H1 (cell line): ENCODE measurements around the gene OR52N5. TPM values are rescaled to one million over a fixed set of nuclear protein-coding genes. Genes with fewer than 3 reads are reported as not detected.

Source experiments
- CTCF ChIA-PET: fragments of 300-600 bp; sonication (Branson Sonifier 250); formaldehyde crosslinking; loops from one replicate; lab custom pipeline; 2021; ENCODE audit not compliant: partially characterized antibody; lab: Charles Lee
- POLR2A ChIA-PET: fragments of 300-600 bp; sonication (Branson Sonifier 250); formaldehyde crosslinking; loops from one replicate; lab custom pipeline; 2021; ENCODE audit warnings: inconsistent platforms; ENCODE audit not compliant: partially characterized antibody; lab: Charles Lee
- DNase-seq, 2 experiments: peaks; one replicate each; pipeline versions ENCODE4 v3.0.0 to v3.0.0-alpha.2; 2010 to 2022; ENCODE audit warnings: low spot score in 2 of 2, low read depth in 1 of 2, mixed read lengths in 1 of 2
- FAIRE-seq: peaks from 2 replicates; lab custom pipeline; 2011; peaks lifted over from hg19 to GRCh38; lab: Jason Lieb, UNC
- H2AFZ ChIP-seq: 2 replicates; pipeline ENCODE4 v1.8.1; 2012; ENCODE audit warnings: low read length, inconsistent platforms
- H2AK5ac ChIP-seq: 2 replicates; pipeline ENCODE4 v1.6.1; 2013; ENCODE audit warnings: low read depth, low read length
- H2BK120ac ChIP-seq: replicated peaks from 2 replicates; pipeline ENCODE3; 2013; ENCODE audit warnings: low read depth, low read length, inconsistent platforms
- H2BK12ac ChIP-seq: 2 replicates; pipeline ENCODE4 v1.6.1; 2013; ENCODE audit warnings: low read depth, low read length
- H2BK15ac ChIP-seq: 2 replicates; pipeline ENCODE4 v1.6.1; 2013; ENCODE audit warnings: low read length
- H2BK20ac ChIP-seq: 2 replicates; pipeline ENCODE4 v1.6.1; 2013; ENCODE audit warnings: low read length
- H2BK5ac ChIP-seq: 2 replicates; pipeline ENCODE4 v1.6.1; 2013; ENCODE audit warnings: low read depth, low read length
- H3K14ac ChIP-seq: 2 replicates; pipeline ENCODE4 v1.6.1; 2013; ENCODE audit warnings: inconsistent platforms; ENCODE audit not compliant: insufficient read length
- H3K18ac ChIP-seq: 2 replicates; pipeline ENCODE4 v1.6.1; 2013; ENCODE audit warnings: low read length; ENCODE audit errors: extremely low read depth
- H3K23ac ChIP-seq: 2 replicates; pipeline ENCODE4 v1.6.1; 2013; ENCODE audit warnings: inconsistent platforms; ENCODE audit not compliant: insufficient read length
- H3K23me2 ChIP-seq: 2 replicates; pipeline ENCODE4 v1.6.1; 2013; ENCODE audit warnings: low read depth, low read length
- H3K27ac ChIP-seq: 2 replicates; pipeline ENCODE4 v1.6.1; 2011; ENCODE audit warnings: low read depth, low read length, inconsistent platforms
- H3K27me3 ChIP-seq, 4 experiments: replicated peaks in 1 of 4; 1 replicate in 1 of 4; 2 replicates in 3 of 4; pipeline versions ENCODE4 v1.6.1 to v1.8.1; 2011 to 2013; ENCODE audit warnings: low read length in 3 of 4, mild to moderate bottlenecking in 3 of 4, inconsistent platforms in 2 of 4, mixed read lengths in 2 of 4, moderate library complexity in 1 of 4; ENCODE audit not compliant: control insufficient read depth in 3 of 4, insufficient read depth in 3 of 4; ENCODE audit errors: extremely low read depth in 1 of 4
- H3K36me3 ChIP-seq, 4 experiments: 2 replicates each; pipeline versions ENCODE4 v1.6.1 to v1.8.1; 2011 to 2013; ENCODE audit warnings: mild to moderate bottlenecking in 4 of 4, low read length in 3 of 4, moderate library complexity in 2 of 4, control low read depth in 1 of 4, inconsistent platforms in 1 of 4; ENCODE audit not compliant: insufficient read depth in 4 of 4, control insufficient read depth in 2 of 4
- H3K4ac ChIP-seq: replicated peaks from 2 replicates; pipeline ENCODE3; 2013; ENCODE audit warnings: low read length, low read depth, mixed read lengths, inconsistent platforms; ENCODE audit not compliant: insufficient read length
- H3K4me1 ChIP-seq, 4 experiments: replicated peaks in 1 of 4; 1 replicate in 1 of 4; 2 replicates in 3 of 4; pipeline versions ENCODE4 v1.6.1 to v1.8.1; 2011 to 2013; ENCODE audit warnings: low read length in 3 of 4, inconsistent platforms in 2 of 4, mixed read lengths in 1 of 4; ENCODE audit not compliant: insufficient read depth in 4 of 4, control insufficient read depth in 3 of 4
- H3K4me2 ChIP-seq, 2 experiments: 2 replicates each; pipeline versions ENCODE4 v1.6.1 to v1.8.1; 2011 to 2013; ENCODE audit warnings: low read depth in 2 of 2, low read length in 2 of 2, control low read depth in 1 of 2, inconsistent platforms in 1 of 2, mild to moderate bottlenecking in 1 of 2; ENCODE audit not compliant: insufficient read depth in 1 of 2
- H3K4me3 ChIP-seq, 4 experiments: fragments of 200-600, 300-600 bp in 1 of 4; sonication (generic), shearing (Covaris generic), sonication (Bioruptor Twin) in 1 of 4; 2 replicates each; pipeline versions ENCODE4 v1.5.1 to v1.8.1; 2011 to 2016; ENCODE audit warnings: low read length in 4 of 4, low read depth in 3 of 4, control low read depth in 2 of 4, inconsistent platforms in 2 of 4, mild to moderate bottlenecking in 2 of 4, mixed read lengths in 1 of 4, moderate library complexity in 1 of 4; ENCODE audit not compliant: insufficient read depth in 2 of 4; ENCODE audit errors: extremely low read depth in 1 of 4
- H3K56ac ChIP-seq: replicated peaks from 2 replicates; pipeline ENCODE3; 2013; ENCODE audit warnings: low read depth, mild to moderate bottlenecking, mixed read lengths, low read length, inconsistent platforms; ENCODE audit not compliant: insufficient read length
- H3K79me1 ChIP-seq: 2 replicates; pipeline ENCODE4 v1.6.1; 2013; ENCODE audit warnings: low read depth, low read length, control low read depth
- H3K79me2 ChIP-seq, 2 experiments: 2 replicates each; pipeline versions ENCODE4 v1.6.1 to v1.8.1; 2012 to 2013; ENCODE audit warnings: low read length in 2 of 2, mild to moderate bottlenecking in 2 of 2, inconsistent platforms in 1 of 2; ENCODE audit not compliant: insufficient read depth in 2 of 2, control insufficient read depth in 1 of 2
- H3K9ac ChIP-seq, 4 experiments: replicated peaks in 1 of 4; 1 replicate in 1 of 4; 2 replicates in 3 of 4; pipeline versions ENCODE4 v1.6.1 to v1.8.1; 2011 to 2013; ENCODE audit warnings: low read depth in 3 of 4, low read length in 3 of 4, control low read depth in 2 of 4, mild to moderate bottlenecking in 2 of 4, moderate library complexity in 2 of 4, inconsistent platforms in 1 of 4; ENCODE audit errors: extremely low read depth in 1 of 4
- H3K9me3 ChIP-seq, 2 experiments: 2 replicates each; pipeline versions ENCODE4 v1.6.1 to v1.8.1; 2012 to 2013; ENCODE audit warnings: mild to moderate bottlenecking in 2 of 2, moderate library complexity in 2 of 2, control low read depth in 1 of 2, inconsistent platforms in 1 of 2, low read depth in 1 of 2, low read length in 1 of 2, mixed read lengths in 1 of 2; ENCODE audit not compliant: insufficient read depth in 2 of 2
- H4K20me1 ChIP-seq, 2 experiments: replicated peaks in 1 of 2; 2 replicates each; pipeline versions ENCODE3 to v1.8.1; 2011 to 2013; ENCODE audit warnings: inconsistent platforms in 2 of 2, low read length in 2 of 2, mild to moderate bottlenecking in 1 of 2; ENCODE audit not compliant: insufficient read depth in 2 of 2, control insufficient read depth in 1 of 2
- H4K5ac ChIP-seq: 2 replicates; pipeline ENCODE4 v1.6.1; 2013; ENCODE audit warnings: low read length, low read depth, mixed read lengths, inconsistent platforms; ENCODE audit not compliant: insufficient read length
- H4K8ac ChIP-seq: 2 replicates; pipeline ENCODE4 v1.8.0; 2013; ENCODE audit warnings: mild to moderate bottlenecking, moderate library complexity, low read length, inconsistent platforms; ENCODE audit not compliant: insufficient read depth; ENCODE audit errors: extremely low read depth
- H4K91ac ChIP-seq: replicated peaks from 2 replicates; pipeline ENCODE3; 2013; ENCODE audit warnings: low read length, mixed read lengths, inconsistent platforms; ENCODE audit not compliant: insufficient read length
- BACH1 ChIP-seq: IDR thresholded peaks from 2 replicates; pipeline ENCODE4 v1.6.1; 2012; ENCODE audit warnings: low read length, improper control_type of control experiment
- BRCA1 ChIP-seq: IDR thresholded peaks from 2 replicates; pipeline ENCODE4 v1.6.1; 2012; ENCODE audit warnings: low read depth, low read length, improper control_type of control experiment
- CHD1 ChIP-seq: IDR thresholded peaks from 2 replicates; pipeline ENCODE4 v1.6.1; 2012; ENCODE audit warnings: low read depth, low read length, improper control_type of control experiment
- EZH2 ChIP-seq: fragments of 200-600 bp; sonication (generic); IDR thresholded peaks from 2 replicates; pipeline ENCODE4 v1.7.1; 2012; ENCODE audit warnings: low read depth, mild to moderate bottlenecking, moderate library complexity, low read length, inconsistent platforms; ENCODE audit not compliant: severe bottlenecking
- KDM5A ChIP-seq: fragments of 200-600 bp; IDR thresholded peaks from 2 replicates; pipeline ENCODE4 v1.7.1; 2012; ENCODE audit warnings: mild to moderate bottlenecking, low read length, inconsistent platforms, mixed read lengths
- PHF8 ChIP-seq: fragments of 200-600 bp; sonication (generic); conservative IDR thresholded peaks from 2 replicates; pipeline ENCODE4 v1.7.1; 2012; ENCODE audit warnings: low read depth, mild to moderate bottlenecking, inconsistent platforms, low read length, moderate library complexity
- POLR2A ChIP-seq, 2 experiments: IDR thresholded peaks; 1 replicate in 1 of 2; 2 replicates in 1 of 2; pipeline ENCODE4 v1.6.1; 2011; ENCODE audit warnings: low read depth in 2 of 2, low read length in 2 of 2, mild to moderate bottlenecking in 2 of 2; ENCODE audit errors: control extremely low read depth in 1 of 2
- TAF7 ChIP-seq: optimal IDR thresholded peaks from 2 replicates; pipeline ENCODE3; 2011; ENCODE audit warnings: low read depth, mild to moderate bottlenecking, inconsistent platforms, low read length, moderate library complexity, borderline replicate concordance
- YY1 ChIP-seq: IDR thresholded peaks from 2 replicates; pipeline ENCODE4 v1.6.1; 2011; ENCODE audit warnings: low read depth, mild to moderate bottlenecking, low read length
- WGBS, 2 experiments: shearing (Covaris generic) in 1 of 2; methylation state at CpG; one replicate each; pipeline versions ENCODE4 v1.1.6 to v1.1.7; 2013 to 2015; ENCODE audit warnings: low lambda C conversion rate in 2 of 2, mixed read lengths in 2 of 2, inconsistent platforms in 1 of 2, low coverage in 1 of 2, missing lambda C conversion rate in 1 of 2; ENCODE audit not compliant: insufficient replicate concordance in 2 of 2, insufficient coverage in 1 of 2, insufficient read length in 1 of 2; ENCODE audit errors: extremely low coverage in 1 of 2, missing lambda C conversion rate in 1 of 2; 5-methylcytosine and 5-hydroxymethylcytosine counted together
- polyA plus RNA-seq, 7 experiments: library from polyadenylated mRNA; depleted of rRNA in 3 of 7; stranded (reverse) in 5 of 7; unstranded in 2 of 7; fragments of >200 nt in 5 of 7; fragments of 200-250 nt in 2 of 7; gene quantifications; 1 replicate in 5 of 7; 2 replicates in 1 of 7; 4 replicates in 1 of 7; pipeline versions ENCODE4 v1.2.1 to v1.2.3, GENCODE V29; 2011 to 2013; ENCODE audit warnings: missing spikeins in 2 of 7, mixed read lengths in 2 of 7
- total RNA-seq: library from RNA; stranded (reverse); fragmentation: NEBNext Ultra II Directional; extraction: Animal tissue kit (Norgen Biotek cat#: 25700); gene quantifications from 2 replicates; pipeline ENCODE4 v1.2.1, GENCODE V29; 2021

The OR52N5 gene
- total and polyA plus RNA-seq, 2 of the 8 experiments (the other 6 are each of a cell fraction or from before 2014, with no cell fraction given) = 0.12 TPM; not detected in 1

DNA sequence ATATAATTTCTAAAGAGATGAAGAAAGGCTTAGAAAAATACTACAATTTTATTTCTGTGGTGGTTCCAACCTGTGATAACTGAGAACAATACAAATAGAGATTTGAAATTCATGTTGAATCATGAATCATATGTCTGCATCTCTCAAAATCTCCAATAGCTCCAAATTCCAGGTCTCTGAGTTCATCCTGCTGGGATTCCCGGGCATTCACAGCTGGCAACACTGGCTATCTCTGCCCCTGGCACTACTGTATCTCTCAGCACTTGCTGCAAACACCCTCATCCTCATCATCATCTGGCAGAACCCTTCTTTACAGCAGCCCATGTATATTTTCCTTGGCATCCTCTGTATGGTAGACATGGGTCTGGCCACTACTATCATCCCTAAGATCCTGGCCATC, 46.8 kb downstream of the OR52N5 start, which contains the start of gene OR56B1:
Gene OR56B1, plus strand, starts transcription at position 53 of the 400 bp plus-strand sequence. Its CDS starts 69 bp downstream, at position 122.
- H3K23ac ChIP-seq = no peak within 1 kb of the TSS
- no peak within 1 kb of the TSS for H3K4me2 ChIP-seq
- H3K79me1 ChIP-seq = no peaks in the 10 kb centered on the region
- H3K56ac ChIP-seq = no peak within 1 kb of the TSS
- H3K9me3 ChIP-seq = no peaks in the 10 kb centered on the region
- no peak within 1 kb of the TSS for H4K91ac ChIP-seq
- FAIRE-seq (no peak), DNase-seq (no peak)
- no peak within 1 kb of the TSS for H3K14ac ChIP-seq
- H2BK20ac ChIP-seq = no peak within 1 kb of the TSS
- H4K20me1 ChIP-seq = no peaks in the 10 kb centered on the region
- H3K27me3 ChIP-seq = no peaks in the 10 kb centered on the region
- ChIA-PET POLR2A (no interaction called here), CTCF (interaction anchor here (0.5 to 1.4 kb wide), 3 partner anchors 11 to 71 kb away, joined by 3 to 5 read pairs (median 4); no protein-coding TSS in a partner anchor)
- no peaks in the 10 kb centered on the region for H3K36me3 ChIP-seq
- H2BK5ac ChIP-seq = no peak within 1 kb of the TSS
- no peak within 1 kb of the TSS for H3K9ac ChIP-seq
- no peak within 1 kb of the TSS for H4K5ac ChIP-seq
- H3K27ac ChIP-seq = no peak within 1 kb of the TSS
- 95% methylated on average over 1 of the region's 1 CpG; no CpG with 5 or more reads in 1 of the 2 experiments for WGBS, 2 experiments
- no peaks in the 10 kb centered on the region for H3K4me1 ChIP-seq
- no peak within 1 kb of the TSS for H2BK15ac ChIP-seq
- H3K79me2 ChIP-seq = no peaks in the 10 kb centered on the region
- no peak within 1 kb of the TSS for H2BK120ac ChIP-seq
- no peak within 1 kb of the TSS for H4K8ac ChIP-seq
- no peak within 1 kb of the TSS for H2AFZ ChIP-seq
- no peak within 1 kb of the TSS for H2AK5ac ChIP-seq
- H3K23me2 ChIP-seq = no peaks in the 10 kb centered on the region; the same call in 1 of the 2 replicates
- no peak within 1 kb of the TSS for H3K18ac ChIP-seq
- no peak within 1 kb of the TSS for H3K4me3 ChIP-seq
- H2BK12ac ChIP-seq = no peak within 1 kb of the TSS
- H3K4ac ChIP-seq = no peak within 1 kb of the TSS
- TF ChIP-seq TAF7 = no peak
- no peak for TF ChIP-seq BRCA1
- TF ChIP-seq POLR2A (IDR thresholded peaks at IDR 0.05; ENCODE audit: control extremely low read depth in 1 of 2, low read depth in 2 of 2, low read length in 2 of 2) = no peak
- TF ChIP-seq PHF8 = no peak
- no peak for TF ChIP-seq BACH1
- TF ChIP-seq KDM5A = no peak
- no peak for TF ChIP-seq EZH2
- TF ChIP-seq YY1 = no peak
- TF ChIP-seq CHD1 = no peak
